PC-9 (cell line): ENCODE data around the gene CLK4.

ENCODE experiments used
- EZH2 ChIP-seq: fragments of 200-600 bp; sonication (generic); IDR thresholded peaks from 2 replicates; pipeline ENCODE4 v1.8.0; 2017; ENCODE audit warnings: antibody characterized with exemption, low read depth
- TF ChIP-seq, protein P1 (sequence below): fragments of 200-600 bp; sonication (generic); conservative IDR thresholded peaks from 2 replicates; pipeline ENCODE4 v1.6.1; 2017; ENCODE audit warnings: mixed run types, antibody characterized with exemption, mild to moderate bottlenecking, moderate library complexity

DNA sequence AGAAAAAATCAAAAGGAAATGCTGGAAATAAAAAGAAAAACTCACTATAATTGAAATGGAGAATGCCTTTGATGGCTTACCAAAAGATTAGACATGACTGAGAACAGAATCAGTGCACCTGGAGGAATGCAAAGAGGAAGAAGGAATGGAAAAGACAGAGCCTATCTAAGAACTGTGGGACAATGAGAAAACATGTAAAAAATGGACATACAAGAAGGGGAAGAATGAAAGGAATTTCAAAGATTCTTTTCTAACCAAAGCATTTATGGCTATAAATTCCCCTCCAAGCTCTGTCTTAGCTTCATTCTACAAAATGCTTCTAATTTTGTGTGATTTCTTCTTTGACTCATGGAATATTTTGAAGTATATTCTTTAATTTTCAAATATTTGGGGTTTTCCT is 47.5 kb upstream of the CLK4 start:
- TF ChIP-seq, protein P1, sequence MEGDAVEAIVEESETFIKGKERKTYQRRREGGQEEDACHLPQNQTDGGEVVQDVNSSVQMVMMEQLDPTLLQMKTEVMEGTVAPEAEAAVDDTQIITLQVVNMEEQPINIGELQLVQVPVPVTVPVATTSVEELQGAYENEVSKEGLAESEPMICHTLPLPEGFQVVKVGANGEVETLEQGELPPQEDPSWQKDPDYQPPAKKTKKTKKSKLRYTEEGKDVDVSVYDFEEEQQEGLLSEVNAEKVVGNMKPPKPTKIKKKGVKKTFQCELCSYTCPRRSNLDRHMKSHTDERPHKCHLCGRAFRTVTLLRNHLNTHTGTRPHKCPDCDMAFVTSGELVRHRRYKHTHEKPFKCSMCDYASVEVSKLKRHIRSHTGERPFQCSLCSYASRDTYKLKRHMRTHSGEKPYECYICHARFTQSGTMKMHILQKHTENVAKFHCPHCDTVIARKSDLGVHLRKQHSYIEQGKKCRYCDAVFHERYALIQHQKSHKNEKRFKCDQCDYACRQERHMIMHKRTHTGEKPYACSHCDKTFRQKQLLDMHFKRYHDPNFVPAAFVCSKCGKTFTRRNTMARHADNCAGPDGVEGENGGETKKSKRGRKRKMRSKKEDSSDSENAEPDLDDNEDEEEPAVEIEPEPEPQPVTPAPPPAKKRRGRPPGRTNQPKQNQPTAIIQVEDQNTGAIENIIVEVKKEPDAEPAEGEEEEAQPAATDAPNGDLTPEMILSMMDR: no peak
- TF ChIP-seq EZH2: no peak
